ENCODE measurements around the gene CPS1.

The CPS1 gene

DNA sequence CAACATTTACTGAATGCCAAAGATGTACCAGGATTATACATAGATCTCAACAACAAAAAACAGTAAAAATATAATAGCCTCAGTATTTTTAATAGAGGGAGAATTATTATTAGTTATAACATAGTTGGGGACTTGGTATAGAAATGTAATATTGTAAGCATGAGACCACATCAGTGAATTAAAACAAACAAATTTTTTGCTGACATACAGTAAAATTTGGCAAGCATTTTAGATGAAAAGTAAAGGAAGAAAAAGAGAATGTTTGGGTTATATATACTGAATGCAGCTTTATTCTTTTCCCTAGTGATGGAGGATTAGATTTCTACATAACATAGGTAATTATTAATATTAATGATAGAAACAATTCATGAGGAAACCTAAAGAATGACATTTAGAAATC is 10.9 kb downstream of the CPS1 start:
- Histone ChIP-seq H3K79me1 (ENCODE audit: low read length) (no peaks in the 10 kb centered on the region), H3K23ac (ENCODE audit: low read length) (no peak overlapping the region), H3K9me3 (ENCODE audit: insufficient read depth, low read depth, low read length) (no peaks in the 10 kb centered on the region)

DNA sequence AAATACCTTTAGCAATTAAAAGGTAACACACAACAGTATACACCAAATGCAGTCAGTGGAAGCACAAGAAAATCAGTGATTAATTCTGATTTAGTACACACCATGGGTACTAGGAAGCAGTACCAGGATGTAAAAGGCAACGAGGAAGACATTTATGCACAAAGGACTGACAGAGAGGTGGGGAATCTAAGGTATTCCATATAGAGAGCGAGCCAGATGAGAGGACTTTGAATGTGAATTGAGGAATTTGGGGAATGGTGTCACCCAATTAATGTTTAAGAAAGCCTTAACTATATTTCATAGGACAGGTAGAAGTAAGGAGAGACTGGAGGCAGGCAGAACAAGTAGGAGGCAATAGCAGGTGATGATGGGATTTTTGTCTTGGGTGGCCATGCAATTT is 11.7 kb downstream of the CPS1 start:
- Histone ChIP-seq H2BK12ac (ENCODE audit: low read length) (no peak overlapping the region), H2BK5ac (ENCODE audit: low read depth, low read length, poor library complexity) (no peak overlapping the region), H2AK5ac (ENCODE audit: low read length) (no peak overlapping the region), H4K91ac (ENCODE audit: low read depth, low read length) (no peak overlapping the region), H2BK120ac (ENCODE audit: insufficient read depth, low read length, poor library complexity) (no peak overlapping the region), H3K23ac (ENCODE audit: low read length) (no peak overlapping the region), H3K4me1 (ENCODE audit: control insufficient read depth in 1 of 2, insufficient read depth in 2 of 2, low read length in 2 of 2) (no peaks in the 10 kb centered on the region), H2AFZ (ENCODE audit: insufficient read depth, low read length, poor library complexity) (no peak overlapping the region), H3K79me2 (ENCODE audit: control insufficient read depth, insufficient read depth, low read length, poor library complexity) (no peaks in the 10 kb centered on the region), H4K8ac (ENCODE audit: low read depth, low read length) (no peak overlapping the region), H3K4me3 (ENCODE audit: low read depth, low read length) (no peak overlapping the region), H3K4me2 (ENCODE audit: low read length) (no peak overlapping the region), H3K27me3 (ENCODE audit: insufficient read depth, low read length) (no peaks in the 10 kb centered on the region), H3K27ac (ENCODE audit: low read depth, low read length) (no peak overlapping the region), H4K12ac (ENCODE audit: low read depth, low read length) (no peak overlapping the region), H3K9me3 (ENCODE audit: insufficient read depth, low read depth, low read length) (no peaks in the 10 kb centered on the region), H3K14ac (ENCODE audit: low read length) (no peak overlapping the region), H3K4ac (ENCODE audit: low read depth, low read length) (no peak overlapping the region), H3K9ac (ENCODE audit: low read length) (no peak overlapping the region), H3K79me1 (ENCODE audit: low read length) (no peaks in the 10 kb centered on the region), H3K36me3 (ENCODE audit: control insufficient read depth in 1 of 2, insufficient read depth in 2 of 2, low read length in 2 of 2) (no peaks in the 10 kb centered on the region), H3K18ac (ENCODE audit: low read length) (no peak overlapping the region)
- no peak for DNase-seq
- WGBS (ENCODE audit: extremely low coverage, insufficient coverage, insufficient read length) = no CpG with 5 or more reads among the region's 2 CpGs

More for the DNA sequence above, 10.9 kb downstream of the CPS1 start:
- Histone ChIP-seq H3K36me3 (ENCODE audit: control insufficient read depth in 1 of 2, insufficient read depth in 2 of 2, low read length in 2 of 2) (no peaks in the 10 kb centered on the region), H4K12ac (ENCODE audit: low read depth, low read length) (no peak overlapping the region), H4K8ac (ENCODE audit: low read depth, low read length) (no peak overlapping the region), H3K4ac (ENCODE audit: low read depth, low read length) (no peak overlapping the region), H3K79me2 (ENCODE audit: control insufficient read depth, insufficient read depth, low read length, poor library complexity) (no peaks in the 10 kb centered on the region), H2AFZ (ENCODE audit: insufficient read depth, low read length, poor library complexity) (no peak overlapping the region), H2AK5ac (ENCODE audit: low read length) (no peak overlapping the region), H2BK5ac (ENCODE audit: low read depth, low read length, poor library complexity) (no peak overlapping the region), H2BK12ac (ENCODE audit: low read length) (no peak overlapping the region), H3K9ac (ENCODE audit: low read length) (no peak overlapping the region), H3K27ac (ENCODE audit: low read depth, low read length) (no peak overlapping the region), H2BK120ac (ENCODE audit: insufficient read depth, low read length, poor library complexity) (no peak overlapping the region), H3K14ac (ENCODE audit: low read length) (no peak overlapping the region), H3K27me3 (ENCODE audit: insufficient read depth, low read length) (no peaks in the 10 kb centered on the region), H3K18ac (ENCODE audit: low read length) (no peak overlapping the region), H4K91ac (ENCODE audit: low read depth, low read length) (no peak overlapping the region), H3K4me2 (ENCODE audit: low read length) (no peak overlapping the region), H3K4me1 (ENCODE audit: control insufficient read depth in 1 of 2, insufficient read depth in 2 of 2, low read length in 2 of 2) (no peaks in the 10 kb centered on the region), H3K4me3 (ENCODE audit: low read depth, low read length) (no peak overlapping the region)
- no peak for DNase-seq

GRCh38 chr2:210577263-210578071 is 21.1 kb downstream of the CPS1 start:
- no peaks in the 10 kb centered on the region for H3K36me3 ChIP-seq (ENCODE audit: control insufficient read depth in 1 of 2, insufficient read depth in 2 of 2, low read length in 2 of 2)
- H3K4me3 ChIP-seq (ENCODE audit: low read depth, low read length) = no peak overlapping the region
- H2AK5ac ChIP-seq (ENCODE audit: low read length) = no peak overlapping the region
- no peaks in the 10 kb centered on the region for H3K4me1 ChIP-seq (ENCODE audit: control insufficient read depth in 1 of 2, insufficient read depth in 2 of 2, low read length in 2 of 2)
- H3K27ac ChIP-seq (ENCODE audit: low read depth, low read length) = no peak overlapping the region
- no peak overlapping the region for H4K8ac ChIP-seq (ENCODE audit: low read depth, low read length)
- H3K9me3 ChIP-seq (ENCODE audit: insufficient read depth, low read depth, low read length) = no peaks in the 10 kb centered on the region
- no peak overlapping the region for H3K14ac ChIP-seq (ENCODE audit: low read length)
- H2AFZ ChIP-seq (ENCODE audit: insufficient read depth, low read length, poor library complexity) = no peak overlapping the region
- H3K27me3 ChIP-seq (ENCODE audit: insufficient read depth, low read length) = no peaks in the 10 kb centered on the region
- no peak overlapping the region for H4K12ac ChIP-seq (ENCODE audit: low read depth, low read length)
- no peak overlapping the region for H3K18ac ChIP-seq (ENCODE audit: low read length)
- DNase-seq = peak in 1 of 2 donors; percentile 68
- WGBS (ENCODE audit: extremely low coverage, insufficient coverage, insufficient read length) = no CpG with 5 or more reads among the region's 2 CpGs
- no peak overlapping the region for H2BK120ac ChIP-seq (ENCODE audit: insufficient read depth, low read length, poor library complexity)
- H3K4ac ChIP-seq (ENCODE audit: low read depth, low read length) = no peak overlapping the region
- H3K23ac ChIP-seq (ENCODE audit: low read length) = no peak overlapping the region
- no peak overlapping the region for H3K4me2 ChIP-seq (ENCODE audit: low read length)
- H3K9ac ChIP-seq (ENCODE audit: low read length) = no peak overlapping the region
- no peak overlapping the region for H2BK5ac ChIP-seq (ENCODE audit: low read depth, low read length, poor library complexity)
- no peak overlapping the region for H4K91ac ChIP-seq (ENCODE audit: low read depth, low read length)
- H3K79me1 ChIP-seq (ENCODE audit: low read length) = no peaks in the 10 kb centered on the region
- H2BK12ac ChIP-seq (ENCODE audit: low read length) = no peak overlapping the region
- H3K79me2 ChIP-seq (ENCODE audit: control insufficient read depth, insufficient read depth, low read length, poor library complexity) = no peaks in the 10 kb centered on the region

- no peak overlapping the region for H3K4me2 ChIP-seq (ENCODE audit: low read length)
- WGBS (ENCODE audit: extremely low coverage, insufficient coverage, insufficient read length) = no CpG with 5 or more reads among the region's 2 CpGs
- no peak overlapping the region for H4K12ac ChIP-seq (ENCODE audit: low read depth, low read length)
- no peak overlapping the region for H2BK5ac ChIP-seq (ENCODE audit: low read depth, low read length, poor library complexity)
- no peak overlapping the region for H4K8ac ChIP-seq (ENCODE audit: low read depth, low read length)
- H3K4me3 ChIP-seq (ENCODE audit: low read depth, low read length) = no peak overlapping the region
- no peak overlapping the region for H3K4ac ChIP-seq (ENCODE audit: low read depth, low read length)
- H2AK5ac ChIP-seq (ENCODE audit: low read length) = no peak overlapping the region
- H2BK12ac ChIP-seq (ENCODE audit: low read length) = no peak overlapping the region
- no peak overlapping the region for H3K9ac ChIP-seq (ENCODE audit: low read length)
- no peak for DNase-seq
- H3K14ac ChIP-seq (ENCODE audit: low read length) = no peak overlapping the region
- no peaks in the 10 kb centered on the region for H3K79me2 ChIP-seq (ENCODE audit: control insufficient read depth, insufficient read depth, low read length, poor library complexity)
- no peaks in the 10 kb centered on the region for H3K9me3 ChIP-seq (ENCODE audit: insufficient read depth, low read depth, low read length)
- H2AFZ ChIP-seq (ENCODE audit: insufficient read depth, low read length, poor library complexity) = no peak overlapping the region
- H3K79me1 ChIP-seq (ENCODE audit: low read length) = no peaks in the 10 kb centered on the region
- no peak overlapping the region for H3K23ac ChIP-seq (ENCODE audit: low read length)
- H2BK120ac ChIP-seq (ENCODE audit: insufficient read depth, low read length, poor library complexity) = no peak overlapping the region
- H4K91ac ChIP-seq (ENCODE audit: low read depth, low read length) = no peak overlapping the region
- no peaks in the 10 kb centered on the region for H3K4me1 ChIP-seq (ENCODE audit: control insufficient read depth in 1 of 2, insufficient read depth in 2 of 2, low read length in 2 of 2)
- H3K18ac ChIP-seq (ENCODE audit: low read length) = no peak overlapping the region
- no peak overlapping the region for H3K27ac ChIP-seq (ENCODE audit: low read depth, low read length)
- no peaks in the 10 kb centered on the region for H3K36me3 ChIP-seq (ENCODE audit: control insufficient read depth in 1 of 2, insufficient read depth in 2 of 2, low read length in 2 of 2)
- no peaks in the 10 kb centered on the region for H3K27me3 ChIP-seq (ENCODE audit: insufficient read depth, low read length)
Measured at GRCh38 chr2:210584834-210585233, 28.4 kb downstream of the CPS1 start.

All from trophoblast cell (in vitro differentiated cells and primary cell).